HepG2 (cell line): ENCODE measurements around the gene BLZF1. TPM values are rescaled to one million over a fixed set of nuclear protein-coding genes. Genes with fewer than 3 reads are reported as not detected.

Experiments
- ATAC-seq: fragments of 200-7000 bp; cut with Tn5 transposase; 3 replicates; pipeline ENCODE4 v1.9.1; 2020; ENCODE audit warnings: mild to moderate bottlenecking, moderate library complexity
- BruUV-seq: library from RNA; stranded (reverse); fragments of 400-500 nt; replicated peaks from 2 replicates; lab custom pipeline; 2021; lab: Mats Ljungman, UMichigan
- CTCF ChIA-PET: fragments of 300-600 bp; formaldehyde crosslinking; extraction: SDS; loops from one replicate; lab custom pipeline; 2021; ENCODE audit warnings: low total read pairs, inconsistent platforms, low intra/inter-chr PET ratio; lab: Yijun Ruan, JAX
- POLR2A ChIA-PET: fragments of 350-600 bp; sonication (Branson Sonifier 250); formaldehyde crosslinking; loops from one replicate; lab custom pipeline; 2020; ENCODE audit warnings: antibody characterized with exemption, inconsistent platforms; lab: Yijun Ruan, JAX
- DNase-seq: peaks from one replicate; pipeline ENCODE4 v3.0.0-alpha.2; 2015; ENCODE audit warnings: low spot score
- FAIRE-seq: peaks from 3 replicates; lab custom pipeline; 2011; peaks lifted over from hg19 to GRCh38; lab: Jason Lieb, UNC
- H2AFZ ChIP-seq: one replicate; pipeline ENCODE4 v1.6.1; 2011; ENCODE audit warnings: low read length, inconsistent platforms
- H3K27ac ChIP-seq: fragments of 300-600 bp; 3 replicates; pipeline ENCODE4 v1.8.0; 2011; ENCODE audit warnings: mixed run types, mild to moderate bottlenecking, mixed read lengths, low read length, inconsistent platforms; ENCODE audit not compliant: insufficient read depth; ENCODE audit errors: extremely low read length
- H3K27me3 ChIP-seq, 2 experiments: fragments of 200-600 bp in 1 of 2; 2 replicates in 1 of 2; 3 replicates in 1 of 2; pipeline versions ENCODE4 v1.6.0 to v1.8.0; 2011; ENCODE audit warnings: low read length in 2 of 2, mild to moderate bottlenecking in 2 of 2, moderate library complexity in 2 of 2, inconsistent platforms in 1 of 2; ENCODE audit not compliant: insufficient read depth in 2 of 2, control insufficient read depth in 1 of 2
- H3K36me3 ChIP-seq, 2 experiments: fragments of 200-600 bp in 1 of 2; replicated peaks in 1 of 2; 2 replicates in 1 of 2; 3 replicates in 1 of 2; pipeline versions ENCODE4 v1.5.1 to v1.8.0; 2011; ENCODE audit warnings: low read length in 2 of 2, inconsistent platforms in 1 of 2; ENCODE audit not compliant: insufficient read depth in 2 of 2, control insufficient read depth in 1 of 2
- H3K4me1 ChIP-seq: 2 replicates; pipeline ENCODE4 v1.5.1; 2012; ENCODE audit warnings: low read length, inconsistent platforms; ENCODE audit not compliant: insufficient read depth
- H3K4me2 ChIP-seq: 2 replicates; pipeline ENCODE4 v1.6.0; 2011; ENCODE audit warnings: low read depth, low read length, inconsistent platforms
- H3K4me3 ChIP-seq, 3 experiments: fragments of 200-600 bp in 1 of 3; sonication (generic), shearing (Covaris generic) in 1 of 3; replicated peaks in 1 of 3; 2 replicates each; pipeline ENCODE4 v1.5.1; 2011 to 2016; ENCODE audit warnings: low read length in 3 of 3, inconsistent platforms in 2 of 3, low read depth in 2 of 3, mild to moderate bottlenecking in 2 of 3, control low read depth in 1 of 3, mixed read lengths in 1 of 3; ENCODE audit not compliant: insufficient read depth in 1 of 3
- H3K79me2 ChIP-seq: one replicate; pipeline ENCODE4 v1.6.1; 2011; ENCODE audit warnings: low read length, inconsistent platforms; ENCODE audit not compliant: insufficient read depth
- H3K9ac ChIP-seq: 2 replicates; pipeline ENCODE4 v1.6.0; 2011; ENCODE audit warnings: mild to moderate bottlenecking, low read depth, low read length, inconsistent platforms; ENCODE audit not compliant: insufficient read depth
- H3K9me3 ChIP-seq: 2 replicates; pipeline ENCODE4 v1.5.1; 2012; ENCODE audit warnings: mild to moderate bottlenecking, low read length
- H4K20me1 ChIP-seq: 2 replicates; pipeline ENCODE4 v1.6.0; 2011; ENCODE audit warnings: inconsistent platforms, mild to moderate bottlenecking, low read length, moderate library complexity; ENCODE audit not compliant: insufficient read depth
- ATF7 ChIP-seq, 2 experiments: fragments of 450-650 bp in 1 of 2; sonication (generic) in 1 of 2; formaldehyde crosslinking in 1 of 2; IDR thresholded peaks; 2 replicates each; pipeline versions ENCODE4 v1.4.0 to v1.6.1; 2016 to 2020; ENCODE audit warnings: antibody characterized with exemption in 1 of 2, mild to moderate bottlenecking in 1 of 2, missing genetic modification reagents in 1 of 2
- SNAPC4 ChIP-seq: sonication (generic); formaldehyde crosslinking; IDR thresholded peaks from 2 replicates; pipeline ENCODE4 v1.4.0; 2020; ENCODE audit warnings: mild to moderate bottlenecking, missing genetic modification reagents
- ZNF569 ChIP-seq: sonication (generic); formaldehyde crosslinking; IDR thresholded peaks from 2 replicates; pipeline ENCODE4 v1.5.0; 2020; ENCODE audit warnings: mild to moderate bottlenecking, missing genetic modification reagents, moderate library complexity, borderline replicate concordance
- WGBS: methylation state at CpG from one replicate; pipeline ENCODE4 v1.1.6; 2017; ENCODE audit warnings: low lambda C conversion rate; 5-methylcytosine and 5-hydroxymethylcytosine counted together
- in situ Hi-C: cut with HindIII; loops from 2 replicates; pipeline ENCODE4 v1.10.0; 2017; ENCODE audit warnings: low pct_unique_long_range_greater_than_20kb; ENCODE audit not compliant: extremely low pct_ligation_motif_present
- intact Hi-C: fragments of 100-400 bp; cut with micrococcal nuclease; formaldehyde crosslinking; loops from one replicate; pipeline ENCODE4 v1.10.0; 2022; ENCODE audit not compliant: unreplicated experiment
- polyA plus RNA-seq, 8 experiments: library from polyadenylated mRNA; depleted of rRNA in 3 of 8; stranded (reverse) in 7 of 8; unstranded in 1 of 8; fragments of >200 nt; fragmentation: Illumina TruSeq in 4 of 8; extraction: Trizol in 4 of 8; gene quantifications; 2 replicates each; pipeline versions ENCODE4 v1.2.1 to v1.2.3, GENCODE V29; 2011 to 2016; ENCODE audit warnings: low read depth in 4 of 8, missing spikeins in 1 of 8, mixed read lengths in 1 of 8; ENCODE audit not compliant: insufficient read depth in 1 of 8
- total RNA-seq, 5 experiments: library from RNA; depleted of rRNA; stranded (reverse); fragments of >200 nt; fragmentation: Illumina TruSeq; extraction: Trizol; gene quantifications; 2 replicates each; pipeline ENCODE4 v1.2.3, GENCODE V29; 2016; ENCODE audit warnings: low read depth in 1 of 5

BLZF1 gene
- total and polyA plus RNA-seq, 2 of the 13 experiments (the other 11 are each of a cell fraction or from before 2014, with no cell fraction given) = 4.5 to 13.7 TPM

- ChIA-PET CTCF (no interaction called here), POLR2A (interaction anchor here (0.6 kb wide), 1 partner anchor 126 kb away, joined by 3 read pairs; no protein-coding TSS in a partner anchor)
- FAIRE-seq = no peak
Measured at GRCh38 chr1:169360415-169360814, 7.6 kb upstream of the BLZF1 start.

More at GRCh38 chr1:169360415-169360814, 7.6 kb upstream of the BLZF1 start:
- Histone ChIP-seq H3K36me3 (no peaks in the 10 kb centered on the region), H3K27me3 (no peaks in the 10 kb centered on the region), H2AFZ (no peak overlapping the region), H3K9me3 (0 out of 2 replicates have a peak, but pooled peaks cover 4% of the 10 kb centered on the region), H3K4me1 (no peaks in the 10 kb centered on the region), H3K27ac (no peak overlapping the region), H3K4me2 (no peak overlapping the region), H3K4me3 (no peak overlapping the region), H3K79me2 (peaks cover 2% of the 10 kb centered on the region), H4K20me1 (no peaks in the 10 kb centered on the region), H3K9ac (no peak overlapping the region)
- in situ Hi-C loops (no loop called here), intact Hi-C loops (no loop called here)
- no peak for ATAC-seq
- 93% methylated on average over 1 of the region's 1 CpG for WGBS
- DNase-seq = no peak
- TF ChIP-seq ATF7 (IDR thresholded peaks at IDR 0.05) = peak; percentile 50; the same call in 1 of the 2 replicates
- TF ChIP-seq ATF7 (CRISPR knock-in tag; IDR thresholded peaks at IDR 0.05) = no peak
- no peak for TF ChIP-seq ZNF569 (CRISPR knock-in tag)
- TF ChIP-seq SNAPC4 (CRISPR knock-in tag) = no peak
- BruUV-seq = no TSS peak
